Islet of Langerhans (tissue), 1 donor: ENCODE data around the gene SSR3.
"Not testable (repeated sequence)": the region's sequence is repeated elsewhere in the genome, so short reads cannot be mapped to it uniquely, and the experiment has no call there.

Experiments
- FAIRE-seq: peaks from one replicate; lab custom pipeline; 2011; peaks lifted over from hg19 to GRCh38; lab: Jason Lieb, UNC

The SSR3 gene

GRCh38 chr3:156576051-156576450, 21.1 kb upstream of the SSR3 start:
- no peak for FAIRE-seq

- FAIRE-seq = no peak
Measured at GRCh38 chr3:156575641-156576040, 20.7 kb upstream of the SSR3 start.

GRCh38 chr3:156569881-156570280, 15.0 kb upstream of the SSR3 start:
- FAIRE-seq = not testable (repeated sequence)

GRCh38 chr3:156569016-156569415, 14.1 kb upstream of the SSR3 start:
- FAIRE-seq = not testable (repeated sequence)

GRCh38 chr3:156563900-156564682, 9.2 kb upstream of the SSR3 start:
- no peak for FAIRE-seq

GRCh38 chr3:156562486-156562885, 7.6 kb upstream of the SSR3 start:
- not testable (repeated sequence) for FAIRE-seq

GRCh38 chr3:156561533-156561932, 6.6 kb upstream of the SSR3 start:
- no peak for FAIRE-seq

- no peak for FAIRE-seq
Measured at GRCh38 chr3:156559321-156559720, 4.4 kb upstream of the SSR3 start.

- FAIRE-seq = no peak
Measured at GRCh38 chr3:156558389-156558788, 3.5 kb upstream of the SSR3 start.

- no peak for FAIRE-seq
Measured at GRCh38 chr3:156554515-156554841, 439 bp downstream of the SSR3 start.

- no peak for FAIRE-seq
Measured at GRCh38 chr3:156553705-156554356, 1.1 kb downstream of the SSR3 start.

GRCh38 chr3:156552973-156553372, 1.9 kb downstream of the SSR3 start:
- no peak for FAIRE-seq

- FAIRE-seq = no peak
Measured at GRCh38 chr3:156551746-156552145, 3.2 kb downstream of the SSR3 start.

GRCh38 chr3:156551261-156551660, 3.7 kb downstream of the SSR3 start:
- FAIRE-seq = no peak

- FAIRE-seq = no peak
Measured at GRCh38 chr3:156548902-156549301, 6.0 kb downstream of the SSR3 start.

- no peak for FAIRE-seq
Measured at GRCh38 chr3:156548041-156548687, 6.8 kb downstream of the SSR3 start.

- FAIRE-seq = no peak
Measured at GRCh38 chr3:156547637-156548036, 7.3 kb downstream of the SSR3 start.

GRCh38 chr3:156543043-156543555, 11.8 kb downstream of the SSR3 start:
- FAIRE-seq = no peak

- FAIRE-seq = no peak
Measured at GRCh38 chr3:156542101-156543042, 12.5 kb downstream of the SSR3 start.

- no peak for FAIRE-seq
Measured at GRCh38 chr3:156539802-156540201, 15.1 kb downstream of the SSR3 start.

GRCh38 chr3:156539051-156539450, 15.9 kb downstream of the SSR3 start:
- FAIRE-seq = no peak
